Stimulated activated CD4-positive, alpha-beta T cell treated with anti-CD3 and anti-CD28 coated beads, TNF-alpha, amount 100 ng/mL, for 24 hours (primary cell): ENCODE measurements around the gene KCNAB2.

ENCODE experiments used
- DNase-seq, 3 experiments: peaks; one replicate each; pipeline ENCODE4 v3.0.0-alpha.2; 2020; ENCODE audit warnings: low read depth in 3 of 3

Gene KCNAB2

DNA sequence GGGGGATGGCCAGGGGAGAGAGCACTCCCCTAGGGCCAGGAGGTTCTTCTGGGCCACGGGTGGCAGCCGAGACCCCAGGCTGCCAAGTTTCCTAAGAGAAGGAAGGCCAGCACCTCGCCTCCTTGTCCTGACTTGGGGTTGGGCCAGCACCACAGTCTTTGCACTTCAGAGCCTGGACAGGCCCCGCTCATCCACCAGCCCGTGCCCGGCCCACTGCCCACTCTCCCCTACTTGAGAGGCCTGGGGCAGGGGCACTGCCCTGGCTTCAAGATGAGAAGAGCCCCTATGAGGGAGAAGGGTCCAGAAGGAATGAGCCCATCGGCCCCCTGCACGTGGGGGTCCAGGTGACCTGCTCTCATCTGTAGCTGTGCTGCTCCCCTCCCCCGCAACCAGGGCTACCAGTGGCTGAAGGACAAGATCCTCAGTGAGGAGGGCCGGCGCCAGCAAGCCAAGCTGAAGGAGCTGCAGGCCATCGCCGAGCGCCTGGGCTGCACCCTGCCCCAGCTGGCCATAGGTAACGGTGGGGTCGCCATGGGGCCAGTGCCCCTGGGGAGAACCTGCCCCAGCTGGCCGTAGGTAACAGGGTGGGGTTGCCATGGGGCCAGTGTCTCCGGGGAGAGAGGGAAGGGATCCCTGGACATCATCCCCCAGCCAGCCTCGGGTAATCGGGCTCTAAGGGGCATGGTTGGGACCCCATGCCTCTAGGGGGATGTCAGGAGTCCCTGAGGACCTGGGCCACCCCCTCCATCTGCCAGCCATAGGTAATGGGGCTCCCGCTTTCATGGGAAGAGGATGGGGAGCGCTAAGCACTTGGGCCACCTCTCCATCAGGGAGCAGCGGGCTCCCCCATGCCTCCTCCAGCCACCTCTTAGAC is 50.8 kb downstream of the KCNAB2 start:
- no peak for DNase-seq

DNA sequence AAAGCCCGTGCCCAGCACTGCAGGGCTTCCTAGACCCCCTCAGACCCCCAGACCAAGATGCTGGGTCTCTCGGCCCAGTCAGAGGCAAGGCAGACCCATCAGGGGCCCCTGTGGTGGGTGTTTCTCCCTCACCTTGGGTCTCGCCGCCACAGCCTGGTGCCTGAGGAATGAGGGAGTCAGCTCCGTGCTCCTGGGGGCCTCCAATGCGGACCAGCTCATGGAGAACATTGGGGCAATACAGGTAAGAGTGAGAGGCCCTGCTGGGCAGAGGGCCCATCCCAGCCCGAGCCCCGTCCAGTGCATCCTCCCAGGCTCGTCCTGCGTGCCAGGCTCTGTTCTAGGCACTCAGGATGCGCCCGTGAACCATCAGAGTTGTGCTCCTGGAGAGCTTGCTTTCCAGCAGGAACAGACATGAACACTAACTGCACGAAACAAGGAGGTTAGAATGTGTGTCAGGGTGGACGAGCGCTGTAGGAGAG is 51.5 kb downstream of the KCNAB2 start:
- DNase-seq = no peak

DNA sequence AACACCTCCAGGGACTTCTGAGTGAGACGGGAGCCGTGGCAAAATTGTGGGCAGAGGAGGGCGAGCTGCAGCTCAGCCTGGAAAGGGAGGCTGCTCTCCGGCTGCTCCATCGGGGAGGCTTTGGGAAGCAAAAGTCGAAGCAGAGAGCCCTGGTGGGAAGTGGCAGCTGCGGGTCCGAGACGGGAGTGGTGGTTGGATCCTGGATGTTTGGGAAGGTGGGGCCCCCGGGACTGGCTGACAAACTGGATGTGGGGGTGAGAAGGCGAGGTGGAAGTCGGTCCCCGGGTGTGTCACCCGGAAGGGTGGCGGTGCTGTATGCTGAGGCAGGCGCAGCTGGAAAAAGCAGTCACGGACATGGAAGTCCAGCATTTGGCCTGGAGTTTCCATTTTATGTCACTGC is 52.1 kb downstream of the KCNAB2 start:
- no peak for DNase-seq

GRCh38 chr1:6098303-6099215 is 52.9 kb downstream of the KCNAB2 start:
- no peak for DNase-seq

DNA sequence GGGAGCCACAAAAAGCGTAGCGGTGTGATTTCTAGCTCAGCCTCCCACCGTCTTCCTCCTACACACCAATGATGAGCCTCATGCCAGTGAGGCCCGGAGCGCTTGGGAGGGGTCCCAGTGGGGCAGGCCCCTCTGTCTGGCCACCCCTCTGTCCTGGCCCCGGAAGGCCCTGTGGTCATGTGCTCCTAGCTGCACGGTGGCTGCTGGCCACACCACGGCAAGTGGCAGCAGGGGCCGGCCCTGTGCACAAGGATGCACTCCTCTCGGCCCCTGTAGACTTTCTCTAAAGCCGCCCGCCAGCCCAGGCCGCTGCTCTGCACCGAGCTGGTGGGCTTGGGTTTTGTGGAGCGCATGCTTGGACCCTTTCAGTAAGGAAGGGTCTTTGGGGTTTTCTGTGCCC is 53.6 kb downstream of the KCNAB2 start:
- no peak for DNase-seq

DNA sequence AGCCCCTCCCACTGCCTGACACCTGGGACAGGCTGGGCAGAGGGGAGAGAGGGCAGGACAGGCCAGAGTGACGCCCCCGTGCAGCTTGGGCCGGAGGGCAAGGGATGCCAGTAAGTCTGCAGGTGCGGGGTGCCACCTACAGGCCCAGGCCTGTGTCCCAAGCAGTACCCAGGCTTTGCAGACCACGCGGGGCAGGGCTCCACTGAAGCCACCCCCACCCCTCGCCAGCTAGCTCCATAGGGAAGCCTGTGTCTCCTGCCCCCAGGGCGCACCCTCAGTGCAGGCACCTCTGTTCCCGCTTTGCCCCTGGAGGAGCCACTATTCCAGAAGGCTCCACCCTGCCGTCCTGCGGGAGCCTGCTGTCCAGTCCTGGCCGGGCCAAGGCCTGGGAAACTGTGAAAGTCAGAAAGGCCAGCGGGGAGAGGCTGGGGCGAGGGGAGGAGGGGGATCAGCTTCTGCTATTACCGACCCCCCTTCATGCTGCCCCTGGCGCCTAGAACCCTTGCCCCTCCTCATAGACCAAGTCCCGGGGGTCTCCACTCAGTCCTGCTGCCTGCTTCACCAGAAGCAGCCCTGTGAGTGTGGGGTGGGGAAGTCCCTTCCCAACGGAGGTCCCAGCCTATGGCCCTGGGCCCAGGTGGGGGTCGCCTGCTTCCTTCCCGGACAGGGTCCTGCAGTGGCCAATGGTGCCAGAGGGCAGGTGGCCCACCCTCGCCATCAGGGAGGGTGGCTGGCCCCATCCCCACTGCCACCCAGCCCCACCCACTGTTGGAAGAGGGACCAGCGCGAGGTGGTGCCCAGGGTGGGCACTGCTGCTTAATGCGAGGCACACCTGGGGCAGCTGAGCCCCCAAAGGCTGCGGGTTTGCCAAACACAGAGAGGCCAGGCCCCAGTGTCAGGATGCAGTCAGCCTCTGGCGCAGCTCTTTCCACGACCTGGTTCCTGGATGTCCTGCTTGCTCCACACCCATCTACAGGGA is 54.4 kb downstream of the KCNAB2 start:
- no peak for DNase-seq

- no peak for DNase-seq
These were observed 55.4 kb downstream of the KCNAB2 start for GRCh38 chr1:6100861-6101783.

GRCh38 chr1:6101826-6102531 is 56.3 kb downstream of the KCNAB2 start:
- no peak for DNase-seq

GRCh38 chr1:6102532-6102845 is 56.8 kb downstream of the KCNAB2 start:
- DNase-seq = no peak

- no peak for DNase-seq
These were observed 57.6 kb downstream of the KCNAB2 start for GRCh38 chr1:6103111-6103853.

GRCh38 chr1:6103854-6104530 is 58.3 kb downstream of the KCNAB2 start:
- no peak for DNase-seq

GRCh38 chr1:6104631-6105030 is 58.9 kb downstream of the KCNAB2 start:
- DNase-seq = no peak

- DNase-seq = no peak
These were observed 59.6 kb downstream of the KCNAB2 start for GRCh38 chr1:6105218-6105679.

DNA sequence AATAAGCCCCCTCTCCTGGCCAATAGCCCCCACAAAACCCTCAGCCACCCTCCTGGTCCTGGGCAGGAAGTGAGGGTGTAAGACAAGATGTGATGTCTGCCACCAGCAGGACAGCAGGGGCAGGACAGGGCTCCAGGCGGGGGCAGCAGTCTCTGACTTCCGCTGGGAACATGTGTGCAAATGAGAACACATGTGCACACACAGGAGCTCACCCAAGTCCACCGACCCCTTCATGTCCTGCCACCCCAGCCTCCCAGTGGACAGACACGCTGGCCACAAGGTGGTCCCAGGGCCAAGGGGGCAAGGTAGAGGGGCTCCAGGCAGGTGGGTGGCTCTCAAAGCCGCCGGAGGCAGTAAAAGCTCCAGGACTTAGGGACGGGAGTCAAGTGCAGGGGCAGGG is 60.1 kb downstream of the KCNAB2 start:
- DNase-seq = no peak

GRCh38 chr1:6106321-6106731 is 60.6 kb downstream of the KCNAB2 start:
- no peak for DNase-seq

GRCh38 chr1:6106977-6107376 is 61.3 kb downstream of the KCNAB2 start:
- no peak for DNase-seq

DNA sequence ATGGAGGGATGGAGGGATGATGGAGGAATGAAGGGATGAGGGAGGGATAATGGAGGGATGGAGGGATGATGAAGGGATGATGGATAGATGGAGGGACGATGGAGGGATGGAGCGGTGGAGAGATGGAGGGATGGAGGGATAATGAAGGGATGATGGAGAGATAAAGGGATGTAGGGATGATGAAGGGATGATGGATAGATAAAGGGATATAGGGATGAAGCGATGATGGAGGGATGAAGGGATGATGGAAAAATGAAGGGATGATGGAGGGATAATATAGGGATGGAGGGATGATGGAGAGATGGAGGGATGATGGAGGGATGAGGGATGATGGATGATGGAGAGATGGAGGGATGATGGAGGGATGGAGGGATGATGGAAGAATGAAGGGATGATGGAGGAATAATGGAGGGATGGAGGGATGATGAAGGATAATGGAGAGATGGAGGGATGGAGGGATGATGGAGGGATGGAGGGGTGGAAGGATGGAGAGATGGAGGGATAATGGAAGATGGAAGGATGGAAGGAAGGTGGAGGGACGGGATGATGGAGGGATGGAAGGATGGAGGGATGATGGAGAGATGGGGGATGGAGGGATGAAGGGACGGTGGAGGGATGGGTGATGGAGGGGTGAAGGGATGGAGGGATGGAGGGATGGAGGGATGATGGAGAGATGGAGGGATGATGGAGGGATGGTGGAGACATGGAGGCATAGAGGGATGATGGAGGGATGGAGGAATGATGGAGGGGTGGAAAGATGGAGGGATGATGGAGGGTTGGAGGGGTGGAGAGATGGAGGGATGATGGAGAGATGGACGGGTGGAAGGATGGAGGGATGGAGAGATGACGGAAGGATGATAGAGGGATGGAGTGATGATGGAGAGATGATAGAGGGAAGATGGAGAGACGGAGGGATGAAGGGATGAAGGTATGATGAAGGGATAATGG is 62.0 kb downstream of the KCNAB2 start:
- no peak for DNase-seq
